PFSK-1 (cell line): ENCODE data around the gene THSD4.

Experiments used
- FOXP2 ChIP-seq: optimal IDR thresholded peaks from 2 replicates; pipeline ENCODE3; 2011; ENCODE audit warnings: borderline replicate concordance, control low read depth, inconsistent platforms; ENCODE audit not compliant: insufficient read depth; ENCODE audit errors: extremely low read length, extremely low read depth
- POLR2AphosphoS5 ChIP-seq: IDR thresholded peaks from 2 replicates; pipeline ENCODE4 v1.6.1; 2012; ENCODE audit warnings: low read depth, mild to moderate bottlenecking, control low read depth, low read length, moderate library complexity
- REST ChIP-seq, 2 experiments: IDR thresholded peaks; 2 replicates each; pipeline versions ENCODE4 v1.6.1 to v1.8.0; 2011 to 2012; ENCODE audit warnings: low read depth in 2 of 2, low read length in 2 of 2, control low read depth in 1 of 2, inconsistent platforms in 1 of 2, mild to moderate bottlenecking in 1 of 2, moderate library complexity in 1 of 2; ENCODE audit not compliant: insufficient read depth in 1 of 2
- SIN3A ChIP-seq: IDR thresholded peaks from 2 replicates; pipeline ENCODE4 v1.6.1; 2012; ENCODE audit warnings: mild to moderate bottlenecking, low read length, moderate library complexity, borderline replicate concordance; ENCODE audit not compliant: insufficient read depth
- TAF1 ChIP-seq: IDR thresholded peaks from 2 replicates; pipeline ENCODE4 v1.6.1; 2012; ENCODE audit warnings: low read length, control low read depth, borderline replicate concordance; ENCODE audit not compliant: insufficient read depth

Gene THSD4

GRCh38 chr15:71088683-71089082, 26.6 kb upstream of the THSD4 start:
- no peak for TF ChIP-seq FOXP2
- TF ChIP-seq POLR2AphosphoS5, result no peak
- no peak for TF ChIP-seq TAF1
- TF ChIP-seq SIN3A, result no peak
- no peak for TF ChIP-seq REST (IDR thresholded peaks at IDR 0.05; ENCODE audit: insufficient read depth in 1 of 2, low read depth in 2 of 2, low read length in 2 of 2)

- TF ChIP-seq TAF1 (no peak), POLR2AphosphoS5 (no peak), SIN3A (no peak), REST (IDR thresholded peaks at IDR 0.05; ENCODE audit: insufficient read depth in 1 of 2, low read depth in 2 of 2, low read length in 2 of 2) (no peak), FOXP2 (no peak)
Observed at GRCh38 chr15:71089801-71090200, 25.5 kb upstream of the THSD4 start.

GRCh38 chr15:71091601-71092000, 23.7 kb upstream of the THSD4 start:
- no peak for TF ChIP-seq REST (IDR thresholded peaks at IDR 0.05; ENCODE audit: insufficient read depth in 1 of 2, low read depth in 2 of 2, low read length in 2 of 2)
- no peak for TF ChIP-seq SIN3A
- no peak for TF ChIP-seq TAF1
- no peak for TF ChIP-seq FOXP2
- TF ChIP-seq POLR2AphosphoS5, result no peak

- TF ChIP-seq REST (IDR thresholded peaks at IDR 0.05; ENCODE audit: insufficient read depth in 1 of 2, low read depth in 2 of 2, low read length in 2 of 2), result no peak
- TF ChIP-seq SIN3A, result no peak
- no peak for TF ChIP-seq FOXP2
- no peak for TF ChIP-seq POLR2AphosphoS5
- TF ChIP-seq TAF1, result no peak
Observed at GRCh38 chr15:71092056-71092600, 23.1 kb upstream of the THSD4 start.
